GM23338 (cell line): ENCODE results near the gene COPZ1. TPM values are rescaled to one million over a fixed set of nuclear protein-coding genes. Genes with fewer than 3 reads are reported as not detected.
"Not testable (repeated sequence)": the region's sequence is repeated elsewhere in the genome, so short reads cannot be mapped to it uniquely, and the experiment has no call there.

Experiments
- ATAC-seq: fragments of 200-7000 bp; cut with Tn5 transposase; 3 replicates; pipeline ENCODE4 v1.9.1; 2020
- DNase-seq: peaks from one replicate; pipeline ENCODE4 v3.0.0-alpha.2; 2015; ENCODE audit warnings: low spot score
- H2AFZ ChIP-seq: fragments of 200-600 bp; sonication (generic); 2 replicates; pipeline ENCODE4 v1.8.0; 2016; ENCODE audit warnings: antibody characterized with exemption, mild to moderate bottlenecking, moderate library complexity
- H3F3A ChIP-seq: fragments of 200-600 bp; sonication (generic); replicated peaks from 2 replicates; pipeline ENCODE4 v1.8.0; 2017; ENCODE audit warnings: antibody characterized with exemption, mixed run types, low read depth
- H3K27ac ChIP-seq: fragments of 200-600 bp; sonication (generic); 2 replicates; pipeline ENCODE4 v1.6.1; 2016; ENCODE audit warnings: low read depth
- H3K27me3 ChIP-seq: fragments of 200-600 bp; sonication (generic); 2 replicates; pipeline ENCODE4 v1.8.0; 2016; ENCODE audit warnings: mild to moderate bottlenecking, mixed run types, moderate library complexity; ENCODE audit not compliant: insufficient read depth
- H3K36me3 ChIP-seq: fragments of 200-600 bp; sonication (generic); 2 replicates; pipeline ENCODE4 v1.8.0; 2016; ENCODE audit warnings: mild to moderate bottlenecking; ENCODE audit not compliant: insufficient read depth
- H3K4me1 ChIP-seq: fragments of 200-600 bp; sonication (generic); 2 replicates; pipeline ENCODE4 v1.8.0; 2016; ENCODE audit warnings: mild to moderate bottlenecking, moderate library complexity; ENCODE audit not compliant: insufficient read depth
- H3K4me2 ChIP-seq: fragments of 200-600 bp; sonication (generic); 2 replicates; pipeline ENCODE4 v1.7.1; 2017; ENCODE audit warnings: mixed run types
- H3K4me3 ChIP-seq: fragments of 200-600 bp; sonication (generic); 2 replicates; pipeline ENCODE4 v1.6.1; 2016; ENCODE audit warnings: mixed run types
- H3K79me2 ChIP-seq: fragments of 200-600 bp; sonication (generic); replicated peaks from 2 replicates; pipeline ENCODE4 v1.8.0; 2017; ENCODE audit warnings: mild to moderate bottlenecking; ENCODE audit not compliant: insufficient read depth
- H3K9me2 ChIP-seq: fragments of 200-600 bp; sonication (generic); 2 replicates; pipeline ENCODE4 v1.8.0; 2017; ENCODE audit not compliant: insufficient read depth
- H4K20me1 ChIP-seq: fragments of 200-600 bp; sonication (generic); replicated peaks from 2 replicates; pipeline ENCODE4 v1.8.0; 2017; ENCODE audit warnings: mild to moderate bottlenecking; ENCODE audit not compliant: insufficient read depth
- H3K27ac Mint-ChIP-seq: 2 replicates; pipeline ENCODE4 v1.8.0; 2020; ENCODE audit warnings: inconsistent platforms, mild to moderate bottlenecking, moderate library complexity, mixed read lengths
- H3K27me3 Mint-ChIP-seq: 3 replicates; pipeline ENCODE4 v1.8.0; 2022; ENCODE audit warnings: low read depth, mild to moderate bottlenecking, moderate library complexity, mixed read lengths, inconsistent platforms; ENCODE audit not compliant: insufficient read depth, poor library complexity
- H3K36me3 Mint-ChIP-seq: 3 replicates; pipeline ENCODE4 v1.8.0; 2021; ENCODE audit warnings: low read depth, mild to moderate bottlenecking, inconsistent platforms, moderate library complexity, mixed read lengths
- H3K4me1 Mint-ChIP-seq: 3 replicates; pipeline ENCODE4 v1.8.0; 2020; ENCODE audit warnings: mild to moderate bottlenecking, inconsistent platforms, mixed read lengths
- H3K4me3 Mint-ChIP-seq: 3 replicates; pipeline ENCODE4 v1.8.0; 2021; ENCODE audit warnings: moderate library complexity, mild to moderate bottlenecking, inconsistent platforms, mixed read lengths
- H3K9me3 Mint-ChIP-seq: 3 replicates; pipeline ENCODE4 v1.8.0; 2020; ENCODE audit warnings: moderate library complexity, mild to moderate bottlenecking, inconsistent platforms, mixed read lengths
- CREB1 ChIP-seq: fragments of 250-450 bp; sonication (Bioruptor Pico); IDR thresholded peaks from 2 replicates; pipeline ENCODE4 v1.5.0; 2020; ENCODE audit warnings: low read depth, mild to moderate bottlenecking, moderate library complexity
- ETS1 ChIP-seq: IDR thresholded peaks from 2 replicates; pipeline ENCODE4 v1.6.1; 2016; ENCODE audit warnings: antibody characterized with exemption
- JUNB ChIP-seq: IDR thresholded peaks from one replicate; pipeline ENCODE4 v1.6.1; 2016; ENCODE audit warnings: antibody characterized with exemption; ENCODE audit not compliant: unreplicated experiment
- NANOG ChIP-seq: IDR thresholded peaks from 2 replicates; pipeline ENCODE4 v1.6.1; 2016; ENCODE audit warnings: antibody characterized with exemption, borderline replicate concordance
- POLR2AphosphoS5 ChIP-seq: IDR thresholded peaks from 2 replicates; pipeline ENCODE4 v1.6.1; 2016; ENCODE audit warnings: antibody characterized with exemption, low read depth
- REST ChIP-seq: IDR thresholded peaks from one replicate; pipeline ENCODE4 v1.6.1; 2018; ENCODE audit warnings: antibody characterized with exemption; ENCODE audit not compliant: unreplicated experiment
- polyA plus RNA-seq: library from polyadenylated mRNA; unstranded; fragments of >200 nt; fragmentation: Nextera tagmentation; extraction: Ambion mirVana; gene quantifications from 2 replicates; pipeline ENCODE4 v1.2.1, GENCODE V29; 2016
- total RNA-seq: library from RNA; depleted of rRNA; stranded (reverse); fragments of >200 nt; shearing (Covaris generic); gene quantifications from 2 replicates; pipeline ENCODE4 v1.2.3, GENCODE V29; 2014

Gene COPZ1
- total and polyA plus RNA-seq, 2 experiments from 2014 or later = 79.9 to 91.2 TPM

GRCh38 chr12:54279632-54280467 is 45.1 kb upstream of the COPZ1 start, which contains the start of gene CBX5:
Gene CBX5 (minus strand): TSS chr12:54280122. CDS start chr12:54257650, 22,472 bp downstream.
- Histone ChIP-seq H4K20me1 (peaks cover 46% of the 10 kb centered on the region), H2AFZ (no peak within 1 kb of the TSS), H3F3A (peaks cover 30% of the 10 kb centered on the region), H3K4me2 (peak within 1 kb of the TSS; percentile 95), H3K9me2 (no peaks in the 10 kb centered on the region), H3K27me3 (no peaks in the 10 kb centered on the region), H3K4me3 (peak within 1 kb of the TSS; percentile 94), H3K4me1 (peaks cover 43% of the 10 kb centered on the region), H3K79me2 (peaks cover 87% of the 10 kb centered on the region), H3K27ac (peak within 1 kb of the TSS; percentile 97), H3K36me3 (peaks cover 34% of the 10 kb centered on the region)
- peak; percentile 99 for DNase-seq
- peaks cover 48% of the 10 kb centered on the region for H3K4me1 Mint-ChIP-seq
- peak; percentile 82 for ATAC-seq
- no peak for TF ChIP-seq REST
- TF ChIP-seq POLR2AphosphoS5 = peak; percentile 92
- no peak within 1 kb of the TSS for H3K27ac Mint-ChIP-seq
- H3K36me3 Mint-ChIP-seq = peaks cover 5% of the 10 kb centered on the region
- peaks cover 14% of the 10 kb centered on the region for H3K27me3 Mint-ChIP-seq
- H3K4me3 Mint-ChIP-seq = no peak within 1 kb of the TSS
- H3K9me3 Mint-ChIP-seq = peaks cover 7% of the 10 kb centered on the region; the same call in 1 of the 3 replicates

- Mint-ChIP-seq H3K36me3 (peaks cover 3% of the 10 kb centered on the region), H3K27me3 (peaks cover 14% of the 10 kb centered on the region), H3K4me3 (no peak within 1 kb of the TSS), H3K4me1 (peaks cover 49% of the 10 kb centered on the region), H3K27ac (no peak within 1 kb of the TSS), H3K9me3 (peaks cover 7% of the 10 kb centered on the region; the same call in 1 of the 3 replicates)
- Histone ChIP-seq H3K79me2 (peaks cover 83% of the 10 kb centered on the region), H3K4me2 (peak within 1 kb of the TSS; percentile 95), H3K27me3 (no peaks in the 10 kb centered on the region), H3K4me3 (peak within 1 kb of the TSS; percentile 94), H3K36me3 (peaks cover 34% of the 10 kb centered on the region), H3K4me1 (peaks cover 43% of the 10 kb centered on the region), H3K27ac (peak within 1 kb of the TSS; percentile 97), H3K9me2 (no peaks in the 10 kb centered on the region), H3F3A (peaks cover 33% of the 10 kb centered on the region), H2AFZ (no peak within 1 kb of the TSS), H4K20me1 (peaks cover 41% of the 10 kb centered on the region)
- peak; percentile 85 for ATAC-seq
- TF ChIP-seq REST = peak; percentile 46
- TF ChIP-seq POLR2AphosphoS5 = peak; percentile 97
- TF ChIP-seq NANOG = no peak
- TF ChIP-seq JUNB = no peak
- TF ChIP-seq CREB1 (CRISPR knock-in tag) = peak; percentile 93
- peak; percentile 47; the same call in 1 of the 2 replicates for TF ChIP-seq ETS1
- peak; percentile 100 for DNase-seq
Measured at GRCh38 chr12:54280468-54281260, 44.3 kb upstream of the COPZ1 start, which contains the start of gene HNRNPA1. Gene HNRNPA1 (plus strand): TSS chr12:54280726. CDS start chr12:54280808, 82 bp downstream.

- not testable (repeated sequence) for H3K9me2 ChIP-seq, H3K4me3 Mint-ChIP-seq, H3K27me3 ChIP-seq, DNase-seq, ATAC-seq, H3K27ac Mint-ChIP-seq, H3K36me3 Mint-ChIP-seq, H3K9me3 Mint-ChIP-seq, H2AFZ ChIP-seq
- H3K27me3 Mint-ChIP-seq = peaks cover 18% of the 10 kb centered on the region
- Histone ChIP-seq H4K20me1 (peaks cover 41% of the 10 kb centered on the region), H3K79me2 (peaks cover 77% of the 10 kb centered on the region), H3K4me2 (peak overlapping the region; percentile 95), H3K27ac (peak overlapping the region; percentile 97), H3K4me1 (peaks cover 40% of the 10 kb centered on the region), H3K4me3 (peak overlapping the region; percentile 94), H3K36me3 (peaks cover 38% of the 10 kb centered on the region), H3F3A (peaks cover 38% of the 10 kb centered on the region)
- peaks cover 50% of the 10 kb centered on the region for H3K4me1 Mint-ChIP-seq
Measured at GRCh38 chr12:54281261-54281638, 43.7 kb upstream of the COPZ1 start.
